Muscle of arm (tissue), 12 donors: ENCODE results near the gene NBPF4. TPM values are rescaled to one million over a fixed set of nuclear protein-coding genes. Genes with fewer than 3 reads are reported as not detected.

Source experiments
- polyA plus RNA-seq, 12 donors: library from polyadenylated mRNA; unstranded; fragments of 120-200 nt; gene quantifications; one replicate each; pipeline ENCODE4 v1.2.1, GENCODE V29; 2013; ENCODE audit not compliant: insufficient read length in 12 of 12

Gene NBPF4
- polyA plus RNA-seq, 12 donors: 0.06 to 0.15 TPM; not detected in 10

Other genes with a start within 250 kb of the NBPF4 start
- gene SLC25A24, start 43.7 kb downstream of the NBPF4 start, polyA plus RNA-seq: 10 to 100 TPM in 11 of 12 donors, not detected in 1; 31.9 to 54.9 (median 48.9) TPM
- gene NBPF6, start 206.3 kb upstream of the NBPF4 start, polyA plus RNA-seq: not detected